H1 (cell line): Measurements from ENCODE around the gene NRXN3. TPM values are rescaled to one million over a fixed set of nuclear protein-coding genes. Genes with fewer than 3 reads are reported as not detected.

Experiments used
- CTCF ChIA-PET: fragments of 300-600 bp; sonication (Branson Sonifier 250); formaldehyde crosslinking; loops from one replicate; lab custom pipeline; 2021; ENCODE audit not compliant: partially characterized antibody; lab: Charles Lee
- POLR2A ChIA-PET: fragments of 300-600 bp; sonication (Branson Sonifier 250); formaldehyde crosslinking; loops from one replicate; lab custom pipeline; 2021; ENCODE audit warnings: inconsistent platforms; ENCODE audit not compliant: partially characterized antibody; lab: Charles Lee
- DNase-seq, 2 experiments: peaks; one replicate each; pipeline versions ENCODE4 v3.0.0 to v3.0.0-alpha.2; 2010 to 2022; ENCODE audit warnings: low spot score in 2 of 2, low read depth in 1 of 2, mixed read lengths in 1 of 2
- FAIRE-seq: peaks from 2 replicates; lab custom pipeline; 2011; peaks lifted over from hg19 to GRCh38; lab: Jason Lieb, UNC
- H2AFZ ChIP-seq: 2 replicates; pipeline ENCODE4 v1.8.1; 2012; ENCODE audit warnings: low read length, inconsistent platforms
- H2AK5ac ChIP-seq: 2 replicates; pipeline ENCODE4 v1.6.1; 2013; ENCODE audit warnings: low read depth, low read length
- H2BK120ac ChIP-seq: replicated peaks from 2 replicates; pipeline ENCODE3; 2013; ENCODE audit warnings: low read depth, low read length, inconsistent platforms
- H2BK12ac ChIP-seq: 2 replicates; pipeline ENCODE4 v1.6.1; 2013; ENCODE audit warnings: low read depth, low read length
- H2BK15ac ChIP-seq: 2 replicates; pipeline ENCODE4 v1.6.1; 2013; ENCODE audit warnings: low read length
- H2BK20ac ChIP-seq: 2 replicates; pipeline ENCODE4 v1.6.1; 2013; ENCODE audit warnings: low read length
- H2BK5ac ChIP-seq: 2 replicates; pipeline ENCODE4 v1.6.1; 2013; ENCODE audit warnings: low read depth, low read length
- H3K14ac ChIP-seq: 2 replicates; pipeline ENCODE4 v1.6.1; 2013; ENCODE audit warnings: inconsistent platforms; ENCODE audit not compliant: insufficient read length
- H3K18ac ChIP-seq: 2 replicates; pipeline ENCODE4 v1.6.1; 2013; ENCODE audit warnings: low read length; ENCODE audit errors: extremely low read depth
- H3K23ac ChIP-seq: 2 replicates; pipeline ENCODE4 v1.6.1; 2013; ENCODE audit warnings: inconsistent platforms; ENCODE audit not compliant: insufficient read length
- H3K23me2 ChIP-seq: 2 replicates; pipeline ENCODE4 v1.6.1; 2013; ENCODE audit warnings: low read depth, low read length
- H3K27ac ChIP-seq: 2 replicates; pipeline ENCODE4 v1.6.1; 2011; ENCODE audit warnings: low read depth, low read length, inconsistent platforms
- H3K27me3 ChIP-seq, 4 experiments: replicated peaks in 1 of 4; 1 replicate in 1 of 4; 2 replicates in 3 of 4; pipeline versions ENCODE4 v1.6.1 to v1.8.1; 2011 to 2013; ENCODE audit warnings: low read length in 3 of 4, mild to moderate bottlenecking in 3 of 4, inconsistent platforms in 2 of 4, mixed read lengths in 2 of 4, moderate library complexity in 1 of 4; ENCODE audit not compliant: control insufficient read depth in 3 of 4, insufficient read depth in 3 of 4; ENCODE audit errors: extremely low read depth in 1 of 4
- H3K36me3 ChIP-seq, 4 experiments: 2 replicates each; pipeline versions ENCODE4 v1.6.1 to v1.8.1; 2011 to 2013; ENCODE audit warnings: mild to moderate bottlenecking in 4 of 4, low read length in 3 of 4, moderate library complexity in 2 of 4, control low read depth in 1 of 4, inconsistent platforms in 1 of 4; ENCODE audit not compliant: insufficient read depth in 4 of 4, control insufficient read depth in 2 of 4
- H3K4ac ChIP-seq: replicated peaks from 2 replicates; pipeline ENCODE3; 2013; ENCODE audit warnings: low read length, low read depth, mixed read lengths, inconsistent platforms; ENCODE audit not compliant: insufficient read length
- H3K4me1 ChIP-seq, 4 experiments: replicated peaks in 1 of 4; 1 replicate in 1 of 4; 2 replicates in 3 of 4; pipeline versions ENCODE4 v1.6.1 to v1.8.1; 2011 to 2013; ENCODE audit warnings: low read length in 3 of 4, inconsistent platforms in 2 of 4, mixed read lengths in 1 of 4; ENCODE audit not compliant: insufficient read depth in 4 of 4, control insufficient read depth in 3 of 4
- H3K4me2 ChIP-seq, 2 experiments: 2 replicates each; pipeline versions ENCODE4 v1.6.1 to v1.8.1; 2011 to 2013; ENCODE audit warnings: low read depth in 2 of 2, low read length in 2 of 2, control low read depth in 1 of 2, inconsistent platforms in 1 of 2, mild to moderate bottlenecking in 1 of 2; ENCODE audit not compliant: insufficient read depth in 1 of 2
- H3K4me3 ChIP-seq, 4 experiments: fragments of 200-600, 300-600 bp in 1 of 4; sonication (generic), shearing (Covaris generic), sonication (Bioruptor Twin) in 1 of 4; 2 replicates each; pipeline versions ENCODE4 v1.5.1 to v1.8.1; 2011 to 2016; ENCODE audit warnings: low read length in 4 of 4, low read depth in 3 of 4, control low read depth in 2 of 4, inconsistent platforms in 2 of 4, mild to moderate bottlenecking in 2 of 4, mixed read lengths in 1 of 4, moderate library complexity in 1 of 4; ENCODE audit not compliant: insufficient read depth in 2 of 4; ENCODE audit errors: extremely low read depth in 1 of 4
- H3K56ac ChIP-seq: replicated peaks from 2 replicates; pipeline ENCODE3; 2013; ENCODE audit warnings: low read depth, mild to moderate bottlenecking, mixed read lengths, low read length, inconsistent platforms; ENCODE audit not compliant: insufficient read length
- H3K79me1 ChIP-seq: 2 replicates; pipeline ENCODE4 v1.6.1; 2013; ENCODE audit warnings: low read depth, low read length, control low read depth
- H3K79me2 ChIP-seq, 2 experiments: 2 replicates each; pipeline versions ENCODE4 v1.6.1 to v1.8.1; 2012 to 2013; ENCODE audit warnings: low read length in 2 of 2, mild to moderate bottlenecking in 2 of 2, inconsistent platforms in 1 of 2; ENCODE audit not compliant: insufficient read depth in 2 of 2, control insufficient read depth in 1 of 2
- H3K9ac ChIP-seq, 4 experiments: replicated peaks in 1 of 4; 1 replicate in 1 of 4; 2 replicates in 3 of 4; pipeline versions ENCODE4 v1.6.1 to v1.8.1; 2011 to 2013; ENCODE audit warnings: low read depth in 3 of 4, low read length in 3 of 4, control low read depth in 2 of 4, mild to moderate bottlenecking in 2 of 4, moderate library complexity in 2 of 4, inconsistent platforms in 1 of 4; ENCODE audit errors: extremely low read depth in 1 of 4
- H3K9me3 ChIP-seq, 2 experiments: 2 replicates each; pipeline versions ENCODE4 v1.6.1 to v1.8.1; 2012 to 2013; ENCODE audit warnings: mild to moderate bottlenecking in 2 of 2, moderate library complexity in 2 of 2, control low read depth in 1 of 2, inconsistent platforms in 1 of 2, low read depth in 1 of 2, low read length in 1 of 2, mixed read lengths in 1 of 2; ENCODE audit not compliant: insufficient read depth in 2 of 2
- H4K20me1 ChIP-seq, 2 experiments: replicated peaks in 1 of 2; 2 replicates each; pipeline versions ENCODE3 to v1.8.1; 2011 to 2013; ENCODE audit warnings: inconsistent platforms in 2 of 2, low read length in 2 of 2, mild to moderate bottlenecking in 1 of 2; ENCODE audit not compliant: insufficient read depth in 2 of 2, control insufficient read depth in 1 of 2
- H4K5ac ChIP-seq: 2 replicates; pipeline ENCODE4 v1.6.1; 2013; ENCODE audit warnings: low read length, low read depth, mixed read lengths, inconsistent platforms; ENCODE audit not compliant: insufficient read length
- H4K8ac ChIP-seq: 2 replicates; pipeline ENCODE4 v1.8.0; 2013; ENCODE audit warnings: mild to moderate bottlenecking, moderate library complexity, low read length, inconsistent platforms; ENCODE audit not compliant: insufficient read depth; ENCODE audit errors: extremely low read depth
- H4K91ac ChIP-seq: replicated peaks from 2 replicates; pipeline ENCODE3; 2013; ENCODE audit warnings: low read length, mixed read lengths, inconsistent platforms; ENCODE audit not compliant: insufficient read length
- NANOG ChIP-seq: IDR thresholded peaks from 2 replicates; pipeline ENCODE4 v1.6.1; 2011; ENCODE audit warnings: low read length, low read depth, mild to moderate bottlenecking, inconsistent platforms; ENCODE audit not compliant: insufficient read depth, poor library complexity, severe bottlenecking
- RFX5 ChIP-seq: IDR thresholded peaks from 2 replicates; pipeline ENCODE4 v1.6.1; 2011; ENCODE audit warnings: low read depth, low read length, improper control_type of control experiment, borderline replicate concordance
- TEAD4 ChIP-seq: IDR thresholded peaks from 2 replicates; pipeline ENCODE4 v1.6.1; 2012; ENCODE audit warnings: low read depth, low read length, inconsistent platforms, mixed read lengths
- WGBS, 2 experiments: shearing (Covaris generic) in 1 of 2; methylation state at CpG; one replicate each; pipeline versions ENCODE4 v1.1.6 to v1.1.7; 2013 to 2015; ENCODE audit warnings: low lambda C conversion rate in 2 of 2, mixed read lengths in 2 of 2, inconsistent platforms in 1 of 2, low coverage in 1 of 2, missing lambda C conversion rate in 1 of 2; ENCODE audit not compliant: insufficient replicate concordance in 2 of 2, insufficient coverage in 1 of 2, insufficient read length in 1 of 2; ENCODE audit errors: extremely low coverage in 1 of 2, missing lambda C conversion rate in 1 of 2; 5-methylcytosine and 5-hydroxymethylcytosine counted together
- polyA plus RNA-seq, 7 experiments: library from polyadenylated mRNA; depleted of rRNA in 3 of 7; stranded (reverse) in 5 of 7; unstranded in 2 of 7; fragments of >200 nt in 5 of 7; fragments of 200-250 nt in 2 of 7; gene quantifications; 1 replicate in 5 of 7; 2 replicates in 1 of 7; 4 replicates in 1 of 7; pipeline versions ENCODE4 v1.2.1 to v1.2.3, GENCODE V29; 2011 to 2013; ENCODE audit warnings: missing spikeins in 2 of 7, mixed read lengths in 2 of 7
- total RNA-seq: library from RNA; stranded (reverse); fragmentation: NEBNext Ultra II Directional; extraction: Animal tissue kit (Norgen Biotek cat#: 25700); gene quantifications from 2 replicates; pipeline ENCODE4 v1.2.1, GENCODE V29; 2021

Gene NRXN3
- total and polyA plus RNA-seq, 2 of the 8 experiments (the other 6 are each of a cell fraction or from before 2014, with no cell fraction given) = 2.6 to 4.1 TPM

DNA sequence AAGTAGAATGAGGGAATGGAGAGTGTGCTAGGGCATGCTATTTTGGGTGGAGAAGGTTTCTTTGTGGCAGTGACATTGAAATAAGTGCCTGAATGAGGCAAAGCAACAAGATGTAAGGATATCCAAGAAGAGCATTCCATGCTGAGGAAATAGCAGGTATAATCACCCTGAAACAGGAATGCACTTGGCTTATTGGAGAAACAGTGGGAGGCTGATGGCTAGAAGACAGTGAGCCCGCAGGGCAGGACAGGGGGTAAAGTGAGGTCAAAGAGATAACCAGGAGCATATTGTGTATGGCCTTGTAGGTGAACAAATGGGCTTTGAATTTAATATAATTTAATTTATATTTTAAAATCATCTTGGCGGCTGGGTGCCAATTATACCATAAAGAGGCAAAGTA lies 1164.1 kb downstream of the NRXN3 start:
- POLR2A ChIA-PET = no interaction called here
- peaks cover 0 to 19% (median 10%) of the 10 kb centered on the region in 4 experiments; a peak in 3 of 7 replicates for H3K4me1 ChIP-seq
- no peaks in the 10 kb centered on the region for H3K79me1 ChIP-seq

More for the DNA sequence above, 1164.1 kb downstream of the NRXN3 start:
- Histone ChIP-seq H2BK5ac (no peak overlapping the region), H3K23me2 (no peaks in the 10 kb centered on the region; the same call in 1 of the 2 replicates), H2BK15ac (no peak overlapping the region), H2AK5ac (no peak overlapping the region), H2BK120ac (no peak overlapping the region), H3K4me3 (0 out of 8 replicates have a peak overlapping the region, but pooled peaks of 1 of the 4 experiments have one; percentile 14), H3K9ac (no peak overlapping the region), H4K91ac (no peak overlapping the region), H3K36me3 (no peaks in the 10 kb centered on the region; a peak in 1 of 8 replicates), H3K18ac (no peak overlapping the region), H4K5ac (no peak overlapping the region), H4K20me1 (no peaks in the 10 kb centered on the region), H2BK20ac (no peak overlapping the region), H3K14ac (no peak overlapping the region), H3K4me2 (peak overlapping the region; percentile 45; a peak in 2 of 4 replicates), H3K79me2 (no peaks in the 10 kb centered on the region), H2BK12ac (no peak overlapping the region), H4K8ac (no peak overlapping the region), H3K23ac (no peak overlapping the region), H2AFZ (no peak overlapping the region), H3K27me3 (no peaks in the 10 kb centered on the region), H3K56ac (no peak overlapping the region), H3K27ac (no peak overlapping the region), H3K9me3 (no peaks in the 10 kb centered on the region), H3K4ac (no peak overlapping the region)
- CTCF ChIA-PET = interaction anchor here (0.9 to 1.2 kb wide), 2 partner anchors 34 to 401 kb away, joined by 3 to 5 read pairs; no protein-coding TSS in a partner anchor
- TF ChIP-seq RFX5 (no peak), TEAD4 (0 out of 2 replicates have a peak, but pooled peaks have one; percentile 46), NANOG (peak; percentile 77)
- FAIRE-seq = no peak
- 66% methylated on average over 2 of the region's 2 CpGs; no CpG with 5 or more reads in 1 of the 2 experiments for WGBS, 2 experiments
- no peak for DNase-seq
